Stimulated activated CD8-positive, alpha-beta memory T cell treated with anti-CD3 and anti-CD28 coated beads, Interleukin-7, amount 100 ng/mL, for 24 hours (primary cell): Measurements from ENCODE around the gene ESYT2.

Source experiments
- DNase-seq: peaks from one replicate; pipeline ENCODE4 v3.0.0-alpha.2; 2020; ENCODE audit warnings: low read depth

ESYT2 gene

GRCh38 chr7:158743219-158743618 is 86.1 kb downstream of the ESYT2 start:
- no peak for DNase-seq

DNA sequence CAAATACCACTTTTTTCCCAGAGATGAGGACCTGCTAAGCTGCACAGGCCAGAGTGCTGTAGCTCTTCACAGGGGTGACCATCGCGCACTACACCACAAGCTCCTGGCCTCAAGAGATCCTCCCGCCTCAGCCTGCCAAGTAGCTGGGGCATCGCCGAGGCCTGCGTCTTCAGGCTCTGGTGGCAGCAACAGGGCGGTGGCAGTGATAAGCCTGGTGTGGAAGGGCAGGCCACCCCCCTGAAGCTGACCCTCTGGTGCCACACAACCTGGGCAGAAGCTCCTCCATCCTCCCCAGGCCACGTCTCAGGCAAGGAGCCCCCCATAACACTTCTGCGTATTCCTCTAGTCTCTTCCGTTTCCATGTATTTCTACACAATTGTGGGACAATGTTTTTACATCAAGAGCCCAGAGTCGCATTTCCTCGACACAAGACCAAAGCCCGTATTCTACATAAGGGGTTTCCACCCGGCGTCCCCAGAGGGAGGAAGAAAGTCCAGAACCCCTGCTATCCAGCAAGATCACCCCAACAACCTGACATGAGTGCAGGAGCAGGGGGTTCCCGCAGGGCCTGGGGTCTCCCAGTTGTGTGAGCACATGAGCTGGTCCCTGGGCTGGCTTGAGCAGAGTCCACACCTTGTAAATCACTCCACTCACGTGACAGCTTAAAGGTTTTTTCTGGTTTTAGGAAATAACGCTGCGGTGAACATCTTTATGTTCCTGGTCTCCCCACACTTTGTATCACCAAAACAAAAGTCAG is 87.1 kb downstream of the ESYT2 start:
- DNase-seq = no peak

GRCh38 chr7:158741294-158741666 is 88.0 kb downstream of the ESYT2 start:
- no peak for DNase-seq

DNA sequence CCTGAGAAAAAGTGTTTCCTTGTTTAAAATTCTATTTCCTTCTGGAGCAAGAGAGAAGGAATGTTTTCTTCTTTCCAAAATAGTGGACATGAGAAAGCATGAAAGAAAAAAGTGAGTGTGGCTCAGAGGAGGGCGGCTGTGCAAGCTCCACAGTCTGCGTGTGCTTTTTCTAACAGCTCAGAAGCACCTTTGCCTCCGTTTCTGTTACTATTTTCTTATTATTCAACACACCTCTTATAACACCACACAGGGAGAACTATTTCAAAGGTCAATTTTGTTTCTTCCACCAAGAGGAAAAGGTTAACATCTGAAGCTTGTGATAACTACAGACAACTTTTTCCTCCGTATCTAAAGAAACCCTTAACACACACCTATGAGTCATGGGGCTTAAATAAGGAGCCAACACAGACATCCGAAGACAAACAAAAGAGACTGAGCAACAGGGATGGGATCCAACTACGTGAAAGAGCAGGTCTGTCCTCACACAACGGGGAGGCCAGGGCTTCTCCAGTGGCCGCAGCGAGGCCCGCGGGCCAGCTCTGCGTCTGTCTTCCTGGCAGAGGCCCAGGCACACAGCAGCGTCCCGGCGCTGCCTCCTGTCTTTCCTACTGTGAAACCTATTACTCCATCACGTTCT is 88.5 kb downstream of the ESYT2 start:
- no peak for DNase-seq

- DNase-seq = no peak
Observed at GRCh38 chr7:158740013-158740656, 89.2 kb downstream of the ESYT2 start.

- no peak for DNase-seq
Observed at GRCh38 chr7:158738841-158739240, 90.5 kb downstream of the ESYT2 start.

GRCh38 chr7:158737064-158737695 is 92.1 kb downstream of the ESYT2 start:
- DNase-seq = no peak

DNA sequence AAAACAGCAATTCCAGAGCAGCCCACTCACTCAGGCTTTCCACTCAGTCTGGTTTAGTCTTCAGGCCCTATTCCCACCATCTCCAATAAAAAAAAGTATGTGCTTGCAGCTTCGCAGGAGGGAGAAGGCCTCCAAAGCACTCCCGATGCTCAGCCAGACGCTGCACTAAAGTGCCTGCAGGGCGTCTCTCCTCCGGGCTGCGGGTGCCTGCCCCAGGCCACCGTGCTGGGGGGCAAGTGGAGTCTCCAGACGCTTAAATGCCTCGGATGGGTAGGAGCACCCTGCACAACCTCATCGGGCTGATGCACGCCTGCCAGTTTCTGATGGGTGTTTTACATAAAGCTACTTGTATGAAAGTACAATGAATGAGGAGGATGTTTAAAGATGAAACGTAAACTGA is 93.4 kb downstream of the ESYT2 start:
- DNase-seq = no peak

- no peak for DNase-seq
Observed at GRCh38 chr7:158734861-158735260, 94.4 kb downstream of the ESYT2 start.

GRCh38 chr7:158733775-158734494 is 95.4 kb downstream of the ESYT2 start:
- no peak for DNase-seq

GRCh38 chr7:158733220-158733519 is 96.1 kb downstream of the ESYT2 start:
- no peak for DNase-seq

DNA sequence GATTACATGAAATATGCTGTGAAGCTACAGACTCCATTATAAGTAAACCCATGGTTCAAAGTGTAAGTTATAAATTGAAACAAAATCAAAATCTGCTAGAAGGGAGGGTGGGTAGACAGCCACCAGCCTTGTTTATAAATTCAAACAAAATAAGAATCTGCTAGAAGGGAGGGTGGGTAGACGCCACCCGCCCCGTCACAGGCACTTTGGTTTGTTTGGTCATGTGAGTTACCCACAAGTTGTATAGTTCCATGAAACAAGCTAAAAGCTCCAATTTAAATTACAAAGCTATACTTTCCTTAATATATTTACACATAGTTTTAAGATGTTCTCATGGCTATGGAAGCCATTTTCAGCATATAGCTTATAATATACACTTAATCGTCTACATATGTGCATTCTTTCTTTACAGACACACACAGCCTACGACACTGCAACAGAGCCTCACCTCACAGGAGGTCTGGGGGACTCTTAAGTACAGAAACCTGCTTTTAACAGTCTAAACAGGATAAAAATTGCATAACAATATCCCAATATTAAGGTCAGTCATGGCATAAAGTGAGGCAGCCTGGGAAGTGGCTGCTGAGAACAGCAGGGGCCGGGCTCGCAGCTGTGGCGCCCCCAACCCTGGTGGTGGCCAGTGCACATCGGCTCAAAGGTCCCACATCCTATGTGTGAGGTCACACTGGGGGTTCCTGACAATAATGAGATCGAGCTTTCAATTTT is 96.7 kb downstream of the ESYT2 start:
- DNase-seq = no peak

GRCh38 chr7:158731761-158732160 is 97.5 kb downstream of the ESYT2 start:
- no peak for DNase-seq

GRCh38 chr7:158730383-158731346 is 98.6 kb downstream of the ESYT2 start:
- DNase-seq = no peak

DNA sequence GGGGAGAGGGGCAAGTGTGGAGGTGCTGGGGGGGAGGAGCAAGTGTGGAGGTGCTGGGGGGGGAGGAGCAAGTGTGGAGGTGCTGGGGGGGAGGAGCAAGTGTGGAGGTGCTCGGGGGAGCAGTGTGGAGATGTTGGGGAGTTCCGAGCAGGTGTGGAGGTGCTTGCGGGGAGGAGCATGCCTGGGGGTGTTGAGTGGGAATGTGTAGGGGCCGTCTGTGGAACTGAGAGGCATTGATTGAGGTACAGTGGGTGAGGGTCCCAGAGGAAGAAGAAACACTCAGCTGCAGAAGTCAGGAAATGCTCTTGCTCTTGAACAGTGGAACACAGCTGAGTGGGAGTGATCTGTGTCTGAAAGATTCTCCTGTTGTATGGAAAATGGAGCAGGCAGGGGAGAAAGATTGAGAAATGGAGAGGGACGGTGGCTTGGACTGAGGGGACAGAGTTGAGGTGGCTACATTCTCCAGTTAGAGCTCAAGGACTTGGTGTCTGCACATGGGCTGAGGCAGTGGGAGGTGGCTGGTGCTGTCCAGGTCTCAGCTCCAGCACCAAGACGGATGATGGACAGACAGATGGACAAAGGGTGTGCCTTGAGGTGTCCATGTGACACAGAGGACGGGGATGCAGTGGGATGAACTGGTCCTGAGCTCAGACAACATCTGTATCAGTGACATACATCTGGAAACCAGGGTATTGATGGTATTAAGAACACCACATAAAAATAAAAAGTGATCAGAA is 99.5 kb downstream of the ESYT2 start:
- no peak for DNase-seq

- DNase-seq = no peak
Observed at GRCh38 chr7:158728911-158729645, 100.2 kb downstream of the ESYT2 start.

- DNase-seq = no peak
Observed at GRCh38 chr7:158727690-158728089, 101.6 kb downstream of the ESYT2 start.

DNA sequence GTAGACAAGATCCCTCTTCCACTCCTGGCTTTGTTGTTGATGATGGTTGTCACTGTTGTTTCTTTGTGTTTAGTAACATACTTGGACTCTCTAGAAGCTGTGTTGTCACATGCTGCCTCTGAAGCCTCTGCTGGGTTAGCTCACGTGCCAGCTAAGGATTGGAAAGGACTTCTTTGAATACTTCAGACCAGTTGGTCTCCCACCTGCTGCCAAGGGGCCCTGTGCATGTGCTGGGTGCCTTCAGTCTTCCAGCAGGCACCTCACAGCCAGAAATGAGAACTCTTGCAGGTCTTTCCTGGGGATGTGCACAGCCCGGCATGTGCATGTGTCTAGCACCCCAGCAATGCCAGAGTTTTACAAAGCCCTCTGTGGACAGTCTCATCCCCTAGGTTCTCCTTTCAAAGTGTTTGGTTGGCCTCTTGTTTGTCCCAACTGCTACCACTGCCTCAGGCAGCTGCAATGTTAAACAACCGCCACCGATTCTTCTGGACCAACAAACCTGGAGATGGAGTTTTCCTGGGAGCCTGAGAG is 103.0 kb downstream of the ESYT2 start:
- DNase-seq = no peak

- DNase-seq = no peak
Observed at GRCh38 chr7:158725506-158725800, 103.9 kb downstream of the ESYT2 start.
